ENCODE data around the gene HIGD2B.
"Not testable (repeated sequence)": the region's sequence is repeated elsewhere in the genome, so short reads cannot be mapped to it uniquely, and the experiment has no call there.

The HIGD2B gene, protein sequence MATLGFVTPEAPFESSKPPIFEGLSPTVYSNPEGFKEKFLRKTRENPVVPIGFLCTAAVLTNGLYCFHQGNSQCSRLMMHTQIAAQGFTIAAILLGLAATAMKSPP

DNA sequence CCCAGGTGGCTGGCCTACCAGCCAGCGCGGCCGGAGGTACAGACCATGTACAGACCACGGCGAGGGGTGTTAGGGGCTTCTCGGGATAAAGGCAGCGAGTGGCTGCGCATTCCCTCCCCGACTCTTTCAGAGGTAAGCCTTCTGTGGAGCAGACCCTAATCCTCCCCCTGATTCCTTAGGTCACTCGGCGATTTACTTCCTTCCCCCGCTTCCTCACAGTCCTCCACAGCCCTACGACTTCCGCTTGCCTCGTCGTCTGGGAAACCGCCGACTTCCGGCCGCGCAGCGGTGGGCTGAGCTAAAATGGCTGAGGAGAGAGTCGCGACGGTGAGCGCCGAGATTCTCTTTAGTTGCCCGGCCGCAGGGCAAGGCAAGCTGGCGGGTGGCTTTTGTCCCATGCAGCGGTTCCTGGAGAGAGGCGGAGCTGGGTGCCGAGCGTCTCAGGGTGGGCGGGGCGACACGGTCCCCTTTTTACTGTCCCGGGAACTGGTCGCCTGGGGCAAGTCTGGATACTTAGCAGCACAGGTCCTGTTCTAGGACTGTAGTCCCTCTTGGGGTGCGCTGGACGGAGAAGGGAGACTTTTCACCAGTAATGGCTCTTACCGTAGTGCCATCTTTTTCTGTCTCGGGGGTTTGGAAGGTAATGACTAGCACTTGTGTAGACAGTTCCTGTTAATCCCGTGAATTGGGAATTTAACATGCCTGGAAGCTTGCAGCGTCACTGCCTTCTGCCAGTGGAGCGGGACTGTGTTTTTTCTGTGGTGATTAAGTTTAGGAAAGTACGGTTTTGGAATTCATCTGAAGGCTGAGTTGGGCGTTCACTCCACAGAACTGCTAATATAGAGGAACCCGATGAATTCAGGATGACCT lies at the start of gene HIGD2B, which contains the start of gene BBS4:
Gene HIGD2B (minus strand): TSS at position 258 of the 870 bp plus-strand sequence. CDS start 9,808 bp downstream, outside the sequence.
Gene BBS4 (plus strand): TSS at position 283 of the 870 bp plus-strand sequence. CDS start 21 bp downstream, at position 304.
- DNase-seq (ENCODE audit: extremely low read depth, low read depth): peak; percentile 66
- H3K4me3 ChIP-seq (replicated peaks; ENCODE audit: low read depth, low read length): peak within 1 kb of the TSS; percentile 51
- TF ChIP-seq, protein P1, sequence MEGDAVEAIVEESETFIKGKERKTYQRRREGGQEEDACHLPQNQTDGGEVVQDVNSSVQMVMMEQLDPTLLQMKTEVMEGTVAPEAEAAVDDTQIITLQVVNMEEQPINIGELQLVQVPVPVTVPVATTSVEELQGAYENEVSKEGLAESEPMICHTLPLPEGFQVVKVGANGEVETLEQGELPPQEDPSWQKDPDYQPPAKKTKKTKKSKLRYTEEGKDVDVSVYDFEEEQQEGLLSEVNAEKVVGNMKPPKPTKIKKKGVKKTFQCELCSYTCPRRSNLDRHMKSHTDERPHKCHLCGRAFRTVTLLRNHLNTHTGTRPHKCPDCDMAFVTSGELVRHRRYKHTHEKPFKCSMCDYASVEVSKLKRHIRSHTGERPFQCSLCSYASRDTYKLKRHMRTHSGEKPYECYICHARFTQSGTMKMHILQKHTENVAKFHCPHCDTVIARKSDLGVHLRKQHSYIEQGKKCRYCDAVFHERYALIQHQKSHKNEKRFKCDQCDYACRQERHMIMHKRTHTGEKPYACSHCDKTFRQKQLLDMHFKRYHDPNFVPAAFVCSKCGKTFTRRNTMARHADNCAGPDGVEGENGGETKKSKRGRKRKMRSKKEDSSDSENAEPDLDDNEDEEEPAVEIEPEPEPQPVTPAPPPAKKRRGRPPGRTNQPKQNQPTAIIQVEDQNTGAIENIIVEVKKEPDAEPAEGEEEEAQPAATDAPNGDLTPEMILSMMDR (IDR thresholded peaks at IDR 0.05; ENCODE audit: low read depth, low read length, missing control alignments): no peak

DNA sequence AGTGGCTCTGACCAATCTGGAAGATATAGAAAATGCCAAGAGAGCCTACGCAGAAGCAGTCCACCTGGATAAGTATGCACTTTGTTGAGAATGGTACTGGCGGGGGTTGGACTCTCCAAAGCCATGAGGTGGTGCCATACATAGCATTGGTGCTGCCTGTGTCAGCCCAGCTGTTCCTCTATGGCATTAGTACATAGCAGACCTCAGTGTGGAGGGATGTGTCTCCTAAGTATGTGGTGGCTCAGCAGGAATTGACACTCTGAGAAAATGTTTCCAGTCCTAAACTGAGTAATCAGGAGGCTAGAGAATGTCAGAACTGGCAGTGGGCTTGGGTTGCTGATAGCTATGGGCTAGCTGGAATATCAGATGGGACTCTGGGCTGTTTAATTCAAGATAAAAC lies 49.1 kb upstream of the HIGD2B start:
- TF ChIP-seq, protein P1 (IDR thresholded peaks at IDR 0.05; ENCODE audit: low read depth, low read length, missing control alignments): no peak
- DNase-seq (ENCODE audit: extremely low read depth, low read depth): no peak
- H3K4me3 ChIP-seq (replicated peaks; ENCODE audit: low read depth, low read length): no peak overlapping the region

- TF ChIP-seq, protein P1 (IDR thresholded peaks at IDR 0.05; ENCODE audit: low read depth, low read length, missing control alignments): no peak
- H3K4me3 ChIP-seq (replicated peaks; ENCODE audit: low read depth, low read length): no peak overlapping the region
- DNase-seq (ENCODE audit: extremely low read depth, low read depth): no peak
Measured at GRCh38 chr15:72733941-72734738, 48.2 kb upstream of the HIGD2B start.

DNA sequence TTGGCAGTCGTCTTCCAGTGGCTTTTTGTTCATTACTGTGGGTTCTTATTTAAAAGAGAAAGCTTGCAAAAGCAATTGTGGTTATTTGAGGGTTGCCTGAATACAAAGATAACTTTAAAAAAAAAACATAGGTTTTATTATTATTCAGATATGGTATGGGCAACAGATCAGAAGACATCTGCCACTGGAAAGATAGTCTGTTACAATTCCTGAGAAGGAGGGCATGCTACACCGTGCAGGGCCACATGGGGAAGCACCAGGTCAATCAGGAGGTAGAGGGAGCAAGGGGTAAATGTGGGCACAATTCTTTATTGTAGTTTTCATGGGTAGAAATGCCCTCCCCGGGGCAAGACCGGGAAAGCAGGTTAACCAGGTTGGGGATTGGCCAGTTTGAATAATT lies 46.5 kb upstream of the HIGD2B start:
- DNase-seq (ENCODE audit: extremely low read depth, low read depth): no peak
- H3K4me3 ChIP-seq (replicated peaks; ENCODE audit: low read depth, low read length): no peak overlapping the region
- TF ChIP-seq, protein P1 (IDR thresholded peaks at IDR 0.05; ENCODE audit: low read depth, low read length, missing control alignments): no peak

DNA sequence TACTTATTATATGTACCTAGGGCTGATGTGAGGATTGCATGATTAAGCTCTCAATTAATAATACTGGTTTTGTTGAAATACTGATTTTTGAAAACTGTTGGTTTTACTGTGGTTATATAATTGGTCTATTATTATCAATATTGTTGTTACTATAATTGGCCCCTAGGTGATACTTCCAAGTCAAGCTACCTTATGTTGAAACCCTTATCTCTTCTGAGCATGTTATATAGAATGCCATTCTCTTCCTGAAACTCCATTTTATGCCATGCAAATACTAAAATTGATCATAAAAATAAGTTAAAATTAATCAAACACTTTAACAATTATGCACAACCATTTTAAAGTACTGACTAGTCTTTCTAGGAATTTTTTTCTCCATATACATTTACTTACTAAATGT lies 46.1 kb upstream of the HIGD2B start:
- H3K4me3 ChIP-seq (replicated peaks; ENCODE audit: low read depth, low read length): no peak overlapping the region
- DNase-seq (ENCODE audit: extremely low read depth, low read depth): no peak
- TF ChIP-seq, protein P1 (IDR thresholded peaks at IDR 0.05; ENCODE audit: low read depth, low read length, missing control alignments): no peak

DNA sequence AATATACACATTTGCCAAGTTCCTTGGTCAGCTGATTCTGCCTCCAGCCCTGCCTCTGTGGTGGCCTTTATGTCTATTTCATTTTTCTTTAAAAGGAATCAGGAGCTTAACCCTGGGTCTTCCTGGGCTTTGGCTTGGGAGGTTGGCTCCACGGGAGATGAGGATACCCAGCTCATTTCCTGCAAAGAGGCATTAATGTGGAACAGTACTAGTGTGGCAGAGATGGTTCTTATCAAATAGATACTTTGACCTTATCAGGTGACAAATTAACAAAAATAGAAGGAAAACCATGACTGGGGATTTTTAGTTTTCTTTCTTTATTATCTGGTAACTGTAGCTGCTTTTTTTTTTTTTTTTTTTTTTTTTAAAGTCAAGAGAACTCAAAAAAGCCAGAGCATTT lies 42.8 kb upstream of the HIGD2B start:
- TF ChIP-seq, protein P1 (IDR thresholded peaks at IDR 0.05; ENCODE audit: low read depth, low read length, missing control alignments): no peak
- DNase-seq (ENCODE audit: extremely low read depth, low read depth): no peak

GRCh38 chr15:72728249-72728648 lies 42.3 kb upstream of the HIGD2B start:
- DNase-seq (ENCODE audit: extremely low read depth, low read depth); H3K4me3 ChIP-seq (replicated peaks; ENCODE audit: low read depth, low read length): not testable (repeated sequence)

More for the DNA sequence above, 42.8 kb upstream of the HIGD2B start:
- H3K4me3 ChIP-seq (replicated peaks; ENCODE audit: low read depth, low read length): no peak overlapping the region

Data from HFF-Myc (cell line).